Measurements from ENCODE around the gene CACNA2D3.

GRCh38 chr3:54577313-54577712, 455.0 kb downstream of the CACNA2D3 start:
- TF ChIP-seq CTCF (conservative IDR thresholded peaks at IDR 0.05 in 1 of 2, IDR thresholded peaks at IDR 0.05 in 1 of 2; ENCODE audit: extremely low read depth in 1 of 2, insufficient read depth in 1 of 2, low read depth in 1 of 2, low read length in 2 of 2) (no peak), EZH2 (IDR thresholded peaks at IDR 0.05; ENCODE audit: borderline replicate concordance, low read length) (no peak)
